Uterus (tissue), 2 donors: ENCODE data around the gene NAPSA.
"Not testable (repeated sequence)": the region's sequence is repeated elsewhere in the genome, so short reads cannot be mapped to it uniquely, and the experiment has no call there.

ENCODE experiments used
- POLR2A ChIP-seq, 2 donors: fragments of 450-650 bp; IDR thresholded peaks; one replicate each; pipeline ENCODE4 v1.6.1; 2016; ENCODE audit warnings: antibody characterized with exemption in 2 of 2, mild to moderate bottlenecking in 1 of 2, moderate library complexity in 1 of 2
- TF ChIP-seq, protein P1 (sequence below), 4 experiments: fragments of 200-600 bp in 2 of 4; fragments of 450-650 bp in 2 of 4; sonication (generic) in 2 of 4; IDR thresholded peaks; one replicate each; pipeline ENCODE4 v1.5.1; 2016 to 2019; ENCODE audit warnings: antibody characterized with exemption in 4 of 4, mild to moderate bottlenecking in 2 of 4, moderate library complexity in 1 of 4

DNA sequence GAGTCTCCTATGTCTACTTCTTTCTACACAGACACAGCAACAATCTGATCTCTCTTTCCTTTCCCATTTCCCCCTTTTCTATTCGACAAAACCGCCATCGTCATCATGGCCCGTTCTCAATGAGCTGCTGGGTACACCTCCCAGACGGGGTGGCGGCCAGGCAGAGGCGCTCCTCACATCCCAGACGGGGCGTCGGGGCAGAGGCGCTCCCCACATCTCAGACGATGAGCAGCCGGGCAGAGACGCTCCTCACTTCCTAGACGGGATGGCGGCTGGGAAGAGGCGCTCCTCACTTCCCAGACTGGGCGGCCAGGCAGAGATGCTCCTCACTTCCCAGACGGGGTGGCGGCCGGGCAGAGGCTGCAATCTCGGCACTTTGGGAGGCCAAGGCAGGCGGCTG, 25.5 kb upstream of the NAPSA start:
- TF ChIP-seq, protein P1, sequence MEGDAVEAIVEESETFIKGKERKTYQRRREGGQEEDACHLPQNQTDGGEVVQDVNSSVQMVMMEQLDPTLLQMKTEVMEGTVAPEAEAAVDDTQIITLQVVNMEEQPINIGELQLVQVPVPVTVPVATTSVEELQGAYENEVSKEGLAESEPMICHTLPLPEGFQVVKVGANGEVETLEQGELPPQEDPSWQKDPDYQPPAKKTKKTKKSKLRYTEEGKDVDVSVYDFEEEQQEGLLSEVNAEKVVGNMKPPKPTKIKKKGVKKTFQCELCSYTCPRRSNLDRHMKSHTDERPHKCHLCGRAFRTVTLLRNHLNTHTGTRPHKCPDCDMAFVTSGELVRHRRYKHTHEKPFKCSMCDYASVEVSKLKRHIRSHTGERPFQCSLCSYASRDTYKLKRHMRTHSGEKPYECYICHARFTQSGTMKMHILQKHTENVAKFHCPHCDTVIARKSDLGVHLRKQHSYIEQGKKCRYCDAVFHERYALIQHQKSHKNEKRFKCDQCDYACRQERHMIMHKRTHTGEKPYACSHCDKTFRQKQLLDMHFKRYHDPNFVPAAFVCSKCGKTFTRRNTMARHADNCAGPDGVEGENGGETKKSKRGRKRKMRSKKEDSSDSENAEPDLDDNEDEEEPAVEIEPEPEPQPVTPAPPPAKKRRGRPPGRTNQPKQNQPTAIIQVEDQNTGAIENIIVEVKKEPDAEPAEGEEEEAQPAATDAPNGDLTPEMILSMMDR (IDR thresholded peaks at IDR 0.05), result not testable (repeated sequence)
- TF ChIP-seq POLR2A (IDR thresholded peaks at IDR 0.05), result not testable (repeated sequence)
